NCI-H187 treated with DMSO at 0.1 percent for 48 hours (cell line): ENCODE measurements around the gene CYTH4.
"Not testable (repeated sequence)": the region's sequence is repeated elsewhere in the genome, so short reads cannot be mapped to it uniquely, and the experiment has no call there.

Experiments used
- DNase-seq: peaks from one replicate; lab custom pipeline; 2025; lab: John Stamatoyannopoulos, UW

The CYTH4 gene

DNA sequence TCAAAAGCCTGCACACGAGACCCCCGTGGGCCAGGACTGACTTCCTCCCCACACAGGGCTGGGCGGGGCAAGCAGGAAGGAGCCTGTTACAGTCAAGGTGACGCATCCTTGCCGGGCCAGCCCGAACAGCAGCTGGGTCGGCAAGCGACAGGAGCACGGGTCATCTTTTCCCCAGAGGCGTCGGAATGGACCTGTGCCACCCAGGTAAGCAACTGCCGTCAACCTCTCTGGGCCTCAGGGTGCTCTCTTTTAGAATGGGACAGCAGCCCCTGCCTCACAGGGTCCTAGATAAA, at the start of gene CYTH4:
TSS of gene CYTH4 (plus strand) at position 124 of the 293 bp plus-strand sequence. CDS start at position 186, 62 bp downstream.
- no peak for DNase-seq

DNA sequence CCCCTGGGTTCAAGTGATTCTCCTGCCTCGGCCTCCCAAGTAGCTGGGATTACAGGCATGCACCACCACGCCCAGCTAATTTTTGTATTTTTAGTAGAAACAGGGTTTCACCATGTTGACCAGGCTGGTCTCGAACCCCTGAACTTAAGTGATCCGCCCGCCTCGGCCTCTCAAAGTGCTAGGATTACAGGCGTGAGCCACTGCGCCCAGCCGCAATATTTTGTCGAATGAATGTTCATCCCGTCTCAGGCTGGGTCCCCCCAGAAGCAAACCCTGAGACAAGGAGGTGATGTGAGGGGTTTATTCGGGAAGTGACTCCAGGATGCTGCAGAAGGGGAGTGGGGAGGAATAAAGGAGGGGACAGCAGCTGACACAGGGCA, 48.9 kb upstream of the CYTH4 start:
- DNase-seq, result not testable (repeated sequence)

DNA sequence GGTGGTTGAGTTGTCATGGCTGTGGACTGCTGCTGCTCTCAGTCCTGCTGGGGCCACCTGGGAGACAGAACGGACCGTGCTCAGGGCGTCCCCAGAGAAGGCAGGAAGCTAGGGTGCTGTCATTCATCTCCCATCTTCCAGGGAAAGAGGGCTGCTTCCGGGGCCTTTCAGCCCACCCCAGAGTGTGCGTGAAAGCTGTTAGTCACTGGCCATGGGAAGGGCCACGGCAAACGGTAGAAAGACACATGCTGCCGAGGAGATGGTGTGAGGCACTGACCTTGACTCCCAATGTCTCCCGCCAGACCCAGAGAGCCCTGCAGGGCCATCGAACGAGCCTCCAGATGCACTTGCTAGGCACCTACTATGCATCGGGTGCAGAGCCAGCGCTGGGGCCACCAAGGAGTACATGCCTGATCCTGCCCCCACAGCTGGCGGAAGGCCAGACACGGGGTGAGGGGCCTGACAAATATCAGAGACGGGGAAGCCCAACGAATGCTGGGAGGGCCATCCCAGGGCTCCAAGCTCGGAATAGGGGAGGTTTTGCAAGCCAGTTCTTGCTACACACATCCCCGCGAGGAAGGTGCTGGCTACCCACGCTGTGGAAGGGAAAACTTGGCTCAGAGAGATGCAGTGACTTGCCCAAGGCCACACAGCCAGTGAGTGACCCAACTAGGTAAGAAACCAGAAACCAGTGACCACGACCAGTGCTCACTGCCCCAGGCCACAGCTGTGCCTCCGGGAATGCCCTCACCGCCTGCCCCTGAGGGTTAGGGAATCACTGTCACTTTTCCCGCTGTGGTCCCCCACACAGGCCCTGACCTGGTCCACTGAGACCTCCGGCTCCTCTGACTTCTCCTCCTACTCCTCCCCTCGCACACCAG, 48.3 kb upstream of the CYTH4 start:
- no peak for DNase-seq

- DNase-seq, result no peak
These were observed 47.3 kb upstream of the CYTH4 start for GRCh38 chr22:37234736-37235711.

DNA sequence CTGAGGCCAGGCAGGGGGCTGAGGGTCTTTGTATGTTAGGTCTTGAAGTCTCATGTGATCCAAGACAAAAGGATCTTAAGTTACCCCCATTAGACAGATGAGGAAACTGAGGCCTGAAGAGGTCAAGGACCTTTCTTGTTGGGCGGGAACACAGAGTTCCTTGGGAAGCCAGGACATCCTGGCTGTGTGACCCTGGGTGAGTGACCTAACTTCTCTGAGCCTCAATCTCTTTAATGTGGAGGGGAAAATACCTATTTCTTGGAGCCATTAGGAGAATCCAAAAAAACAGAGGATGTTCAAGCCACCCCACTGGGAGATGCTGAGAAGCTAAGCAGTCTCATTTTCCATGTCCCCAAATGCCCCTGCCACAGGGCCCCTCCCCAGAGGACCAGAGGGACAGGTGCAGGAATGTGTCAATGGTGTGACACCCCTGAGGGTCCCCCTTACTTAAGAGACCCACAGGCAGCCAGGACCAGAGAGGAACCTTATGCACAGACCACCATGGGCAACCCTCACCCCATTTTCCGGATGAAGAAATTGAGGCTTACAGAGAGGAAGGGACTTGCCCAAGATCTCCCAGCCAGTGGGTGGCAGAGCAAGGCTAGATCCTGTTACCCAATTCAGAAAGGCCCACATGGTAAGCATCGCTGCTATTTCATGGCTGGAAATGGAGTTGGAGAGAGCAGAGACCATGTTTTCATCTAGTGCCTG, 46.3 kb upstream of the CYTH4 start:
- DNase-seq, result no peak

DNA sequence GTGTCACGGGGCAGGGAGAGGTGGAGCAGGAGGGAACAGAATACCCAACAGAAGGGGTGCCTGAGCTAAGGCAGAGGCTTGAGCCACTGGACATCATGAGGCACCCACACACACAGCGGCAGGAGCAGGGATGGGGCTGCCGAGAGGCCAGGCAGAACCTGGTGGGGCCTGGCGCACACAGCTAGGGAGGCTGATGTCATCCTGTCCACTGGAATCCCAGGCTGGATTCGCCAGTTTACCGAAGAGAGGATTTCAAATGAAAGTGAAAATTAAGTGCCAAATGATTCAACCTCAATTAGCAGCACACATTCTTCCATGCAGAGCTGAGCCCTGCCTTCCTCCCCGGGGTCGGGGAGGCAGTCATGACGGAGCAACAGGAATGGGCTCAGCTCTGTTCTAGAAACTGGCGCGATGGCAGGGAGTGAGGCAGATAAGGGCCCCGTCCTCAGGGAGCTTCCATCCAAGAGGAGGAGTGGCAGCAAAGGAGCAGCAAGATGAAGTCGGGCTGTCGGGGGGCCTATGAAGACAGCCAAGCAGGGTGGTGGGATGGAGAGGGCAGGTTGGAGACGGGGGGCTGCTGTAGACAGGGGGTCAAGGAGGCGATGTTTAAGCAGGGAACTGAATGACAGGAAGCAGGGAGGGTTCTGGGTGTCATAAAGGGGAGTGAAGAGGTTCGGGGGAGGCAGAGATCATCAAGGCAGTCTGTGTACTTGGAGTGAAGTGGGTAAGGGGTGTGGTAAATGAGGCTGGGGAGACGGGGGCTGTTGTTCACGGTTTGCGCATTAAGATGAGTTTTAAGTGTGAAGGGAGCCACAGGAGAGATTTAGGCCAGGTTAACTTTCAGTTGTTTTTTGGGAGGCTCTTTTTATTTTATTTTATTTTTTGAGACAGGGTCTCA, 44.7 kb upstream of the CYTH4 start:
- DNase-seq, result no peak

- no peak for DNase-seq
These were observed 42.7 kb upstream of the CYTH4 start for GRCh38 chr22:37239336-37240239.

DNA sequence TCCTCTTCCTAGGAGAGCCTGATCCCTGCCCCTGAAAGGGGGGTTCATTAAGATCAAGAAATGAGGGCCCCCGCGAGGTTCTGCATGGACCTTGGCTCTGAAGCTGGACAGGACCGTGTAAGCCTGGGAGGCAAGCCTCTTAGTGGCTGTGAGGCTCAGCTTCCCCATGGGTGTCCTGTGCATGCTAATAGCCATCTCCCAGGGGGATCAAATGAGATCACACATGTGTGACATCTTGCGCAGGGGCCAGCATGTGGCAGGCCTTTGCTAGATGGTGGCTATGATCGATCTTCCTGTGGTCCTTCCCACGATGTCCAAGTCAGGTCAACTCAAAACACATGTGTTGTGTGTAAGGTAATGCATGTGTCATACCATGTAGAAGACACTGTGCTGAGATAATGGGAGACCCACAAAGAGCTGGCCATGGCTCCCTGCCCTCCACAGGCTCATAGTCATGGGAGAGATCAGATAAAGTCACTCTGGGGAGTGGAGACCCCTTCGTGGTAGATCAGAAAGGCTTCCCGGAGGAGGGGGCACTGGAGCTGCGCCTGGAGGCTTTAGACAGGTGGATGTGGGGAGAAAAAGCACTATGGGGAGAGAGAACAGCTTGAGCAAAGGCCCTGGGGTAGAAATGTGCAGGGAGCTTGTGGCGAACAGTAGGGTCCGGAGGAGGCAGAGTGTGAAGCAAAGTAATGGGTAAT, 41.9 kb upstream of the CYTH4 start:
- DNase-seq, result no peak

DNA sequence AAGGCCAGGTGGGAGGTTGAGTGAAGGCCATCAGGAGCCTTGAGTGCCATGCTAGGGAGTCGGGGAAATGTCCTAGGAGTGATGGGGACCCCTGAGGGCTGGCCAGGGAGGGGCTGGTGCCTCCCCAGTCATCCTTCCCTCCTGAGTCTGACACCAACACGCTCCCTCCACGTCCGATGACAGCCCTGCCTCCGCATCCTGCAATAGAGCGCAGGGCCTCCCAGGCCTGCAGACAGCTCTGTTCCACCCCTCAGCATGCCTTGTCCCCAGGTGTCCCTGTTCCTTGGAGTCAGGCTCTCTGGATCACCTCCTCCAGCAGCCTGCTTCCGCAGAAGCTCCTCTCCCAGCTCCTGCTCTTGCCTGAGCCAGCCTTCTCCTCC, 41.4 kb upstream of the CYTH4 start:
- DNase-seq, result no peak

- no peak for DNase-seq
These were observed 40.8 kb upstream of the CYTH4 start for GRCh38 chr22:37241351-37242142.

DNA sequence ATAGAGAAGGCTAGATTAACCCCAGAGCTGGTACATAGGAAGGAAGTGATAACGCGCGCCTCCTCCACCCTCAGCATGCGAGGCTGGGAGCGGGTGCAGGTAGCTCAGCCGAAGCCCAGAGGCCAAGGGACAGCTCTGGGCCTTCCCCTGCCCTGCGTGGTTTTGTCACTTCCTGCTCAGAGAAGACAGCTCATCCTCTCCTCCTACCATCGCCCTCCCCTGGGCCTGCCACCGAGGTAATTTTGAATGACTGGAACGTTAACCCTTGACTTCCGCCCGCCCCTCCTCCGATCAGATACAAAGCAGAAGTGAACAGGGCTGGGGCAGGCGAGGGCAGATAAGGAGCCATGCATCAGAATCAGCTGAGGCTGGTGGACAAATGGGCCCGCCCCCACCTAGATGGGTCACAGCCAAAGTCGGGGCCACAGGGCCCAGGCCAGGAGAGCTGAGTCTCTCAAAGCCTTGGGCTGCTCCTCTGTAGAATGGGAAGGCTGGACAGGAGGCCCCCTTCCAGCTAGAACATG, 39.9 kb upstream of the CYTH4 start:
- DNase-seq, result no peak

DNA sequence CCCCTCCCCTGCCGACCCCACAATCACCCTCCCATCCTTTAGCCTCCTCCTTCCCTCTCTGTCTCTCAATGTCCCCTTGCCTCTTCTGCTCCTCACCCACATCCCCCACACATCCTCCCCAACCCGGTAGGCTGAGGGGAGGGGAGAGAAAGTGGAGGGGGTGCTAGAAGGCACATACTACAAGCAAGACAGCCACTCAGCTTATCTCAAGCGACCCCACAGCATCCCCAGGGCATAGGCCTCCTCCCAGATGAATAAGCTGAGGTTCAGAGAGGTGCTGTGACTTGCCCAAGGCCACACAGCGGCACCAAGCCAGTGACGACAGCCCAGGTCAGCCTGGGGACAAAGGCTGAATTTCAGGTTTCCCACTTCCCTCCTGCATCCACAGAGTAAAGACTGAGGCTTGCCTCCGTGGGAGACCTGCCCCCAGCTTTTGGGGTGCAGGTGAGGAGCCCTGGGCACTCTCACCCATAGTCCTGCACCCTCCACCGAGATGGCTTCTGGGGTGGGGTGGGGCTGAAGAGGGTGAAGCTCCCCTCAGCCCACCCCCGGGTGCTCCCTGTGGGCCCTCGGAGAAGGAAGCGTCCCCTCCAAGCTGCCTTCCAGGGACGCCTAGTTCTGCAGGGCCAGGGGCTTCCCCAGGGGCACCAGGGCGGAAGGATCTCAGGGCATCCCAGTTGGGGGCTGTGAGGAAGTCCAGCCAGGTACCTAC, 38.8 kb upstream of the CYTH4 start:
- no peak for DNase-seq

DNA sequence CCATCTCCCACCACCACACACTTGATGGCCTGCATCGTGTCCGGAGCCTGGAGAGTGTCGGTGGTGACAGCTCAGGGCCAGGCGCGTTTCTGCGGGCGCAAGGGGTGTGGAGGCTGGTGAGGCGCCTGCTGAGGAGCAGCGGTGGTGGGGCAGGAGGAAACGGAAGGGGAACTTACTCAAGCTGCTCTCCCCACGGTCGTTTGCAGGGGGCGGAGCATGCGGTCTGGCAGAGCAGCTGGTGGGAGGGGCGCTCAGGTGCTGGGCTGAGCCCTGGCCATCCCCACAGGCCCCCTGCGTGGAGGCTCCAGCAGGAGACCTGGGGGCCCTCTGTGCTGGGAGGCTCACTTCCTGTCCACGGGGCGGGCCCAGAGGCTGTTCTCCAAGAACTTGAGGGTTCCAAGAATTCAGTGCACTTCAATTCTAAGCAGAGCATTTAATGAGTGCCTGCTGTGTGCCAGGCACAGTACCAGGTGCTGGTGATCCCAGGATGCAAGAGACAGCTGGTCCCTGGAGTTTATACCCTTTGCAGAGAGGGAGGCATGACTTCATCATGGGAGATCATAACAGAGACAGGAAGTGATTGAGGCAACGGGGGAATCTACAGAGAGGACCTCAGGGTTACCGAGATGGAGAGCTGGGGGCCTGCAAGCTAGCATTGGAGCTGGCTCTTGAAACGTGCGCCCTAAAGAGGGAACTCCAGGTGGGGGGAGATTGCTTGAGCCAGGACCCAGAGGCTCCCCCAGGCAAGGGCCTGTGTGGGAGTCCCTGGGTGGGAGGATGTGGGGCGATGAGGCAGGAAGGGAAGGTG, 38.0 kb upstream of the CYTH4 start, which contains the start of gene RAC2:
TSS of gene RAC2 (minus strand) at position 156 of the 808 bp plus-strand sequence. CDS start at position 35, 121 bp downstream.
- no peak for DNase-seq

DNA sequence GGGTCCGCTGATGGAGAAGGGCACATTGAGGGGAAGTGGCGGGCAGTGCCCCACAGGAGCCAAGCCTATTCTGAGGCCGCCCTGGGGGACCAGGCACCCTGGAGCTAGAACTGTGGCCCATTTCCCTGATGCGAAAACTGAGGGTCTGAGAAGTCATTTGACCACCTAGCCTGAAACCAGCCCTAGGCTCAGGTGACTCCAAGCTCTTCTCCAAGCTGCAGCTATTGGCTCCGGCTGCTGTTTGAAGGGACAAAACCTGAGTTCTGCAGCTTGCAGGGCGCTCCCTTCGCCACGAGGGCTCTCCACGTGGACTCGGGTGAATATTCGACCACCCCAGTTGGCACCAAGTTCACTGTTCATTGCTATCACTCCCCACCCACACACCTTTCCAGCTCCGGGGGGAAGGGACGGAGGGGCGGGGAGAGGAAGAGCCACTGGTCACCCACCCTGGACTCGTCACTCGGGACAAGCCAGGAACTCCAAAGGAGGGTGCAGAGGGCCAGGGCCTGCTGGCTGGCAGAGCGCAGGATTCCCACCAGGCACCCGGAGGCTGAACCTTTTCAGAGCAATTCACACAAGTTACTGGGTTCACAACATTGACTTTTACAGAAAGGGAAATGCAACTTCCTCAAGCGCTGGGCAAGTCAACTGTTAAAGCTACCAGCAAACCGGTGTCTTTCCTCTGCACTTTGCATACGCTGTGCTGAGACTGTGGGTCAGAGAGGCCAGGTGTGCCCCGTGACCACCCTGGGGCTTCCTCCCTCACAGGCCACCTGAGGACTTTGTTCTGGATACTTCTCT, 37.2 kb upstream of the CYTH4 start:
- DNase-seq, result no peak

DNA sequence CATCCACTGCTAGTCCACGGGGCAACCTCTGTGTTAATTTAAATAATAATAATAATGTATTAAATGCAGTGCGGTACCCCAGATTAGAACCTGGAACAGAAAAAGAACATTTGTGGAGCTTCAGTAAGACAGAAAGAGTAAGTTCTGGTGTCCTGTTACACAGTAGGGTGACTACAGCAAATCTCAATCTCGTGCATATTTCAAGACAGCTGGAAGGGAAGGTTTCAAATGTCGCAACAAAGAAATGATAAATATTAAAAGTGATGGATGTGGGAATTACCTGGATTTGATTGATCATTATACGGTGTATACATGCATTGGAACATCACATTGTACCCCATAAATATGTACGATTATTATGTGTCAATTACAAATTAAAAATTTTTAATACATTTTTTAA, 36.6 kb upstream of the CYTH4 start:
- DNase-seq, result no peak

- DNase-seq, result no peak
These were observed 34.1 kb upstream of the CYTH4 start for GRCh38 chr22:37248251-37248650.
